GM12878 (cell line): ENCODE results near the gene GPR176. TPM values are rescaled to one million over a fixed set of nuclear protein-coding genes. Genes with fewer than 3 reads are reported as not detected.

Source experiments
- ATAC-seq: fragments of 200-7000 bp; cut with Tn5 transposase; 3 replicates; pipeline ENCODE4 v1.9.1; 2020; ENCODE audit warnings: mild to moderate bottlenecking, moderate library complexity
- BruUV-seq: library from RNA; stranded (reverse); fragments of 400-500 nt; replicated peaks from 2 replicates; lab custom pipeline; 2021; lab: Mats Ljungman, UMichigan
- CTCF ChIA-PET: fragments of 300-600 bp; sonication (Branson Sonifier 250); formaldehyde crosslinking; extraction: SDS; loops from one replicate; lab custom pipeline; 2021; ENCODE audit warnings: inconsistent platforms; lab: Yijun Ruan, JAX
- POLR2A ChIA-PET: fragments of 350-600 bp; formaldehyde crosslinking; extraction: SDS; loops from one replicate; lab custom pipeline; 2021; ENCODE audit warnings: inconsistent platforms; lab: Charles Lee
- RAD21 ChIA-PET: fragments of 300-600 bp; sonication (Branson Sonifier 250); formaldehyde crosslinking; loops from one replicate; lab custom pipeline; 2023; ENCODE audit warnings: antibody characterized with exemption; ENCODE audit not compliant: unreplicated experiment; lab: Charles Lee
- SMC1A ChIA-PET: fragments of 300-600 bp; sonication (Branson Sonifier 250); formaldehyde crosslinking; loops from one replicate; lab custom pipeline; 2023; ENCODE audit not compliant: unreplicated experiment, uncharacterized antibody; lab: Charles Lee
- DNase-seq: peaks from one replicate; pipeline ENCODE4 v3.0.0-alpha.2; 2011; ENCODE audit warnings: low read depth, low spot score
- FAIRE-seq: peaks from 3 replicates; lab custom pipeline; 2011; peaks lifted over from hg19 to GRCh38; lab: Jason Lieb, UNC
- H2AFZ ChIP-seq: 2 replicates; pipeline ENCODE4 v1.6.0; 2011; ENCODE audit warnings: low read depth, low read length, control low read depth; ENCODE audit not compliant: control insufficient read depth
- H3K27ac ChIP-seq: 2 replicates; pipeline ENCODE4 v1.5.1; 2011; ENCODE audit warnings: control low read depth; ENCODE audit not compliant: control insufficient read depth, insufficient read depth
- H3K27me3 ChIP-seq, 2 experiments: replicated peaks in 1 of 2; 2 replicates each; pipeline versions ENCODE4 v1.6.0 to v1.6.1; 2011; ENCODE audit warnings: low read length in 1 of 2; ENCODE audit not compliant: control insufficient read depth in 2 of 2, insufficient read depth in 2 of 2
- H3K36me3 ChIP-seq, 2 experiments: 2 replicates each; pipeline ENCODE4 v1.5.1; 2011; ENCODE audit warnings: low read length in 1 of 2; ENCODE audit not compliant: control insufficient read depth in 2 of 2, insufficient read depth in 2 of 2
- H3K4me1 ChIP-seq: 2 replicates; pipeline ENCODE4 v1.6.1; 2011; ENCODE audit warnings: mild to moderate bottlenecking, low read length, moderate library complexity, mixed read lengths; ENCODE audit not compliant: control insufficient read depth, insufficient read depth
- H3K4me2 ChIP-seq: 2 replicates; pipeline ENCODE4 v1.6.0; 2011; ENCODE audit warnings: control low read depth; ENCODE audit not compliant: control insufficient read depth, insufficient read depth
- H3K4me3 ChIP-seq: fragments of 200-600 bp; sonication (generic); 2 replicates; pipeline ENCODE4 v1.5.1; 2016
- H3K79me2 ChIP-seq: 2 replicates; pipeline ENCODE4 v1.6.0; 2011; ENCODE audit warnings: low read length; ENCODE audit not compliant: control insufficient read depth, insufficient read depth
- H3K9ac ChIP-seq: 2 replicates; pipeline ENCODE4 v1.8.0; 2011; ENCODE audit warnings: low read length, control low read depth, mixed read lengths; ENCODE audit not compliant: control insufficient read depth, insufficient read depth
- H3K9me3 ChIP-seq: replicated peaks from 3 replicates; pipeline ENCODE4 v1.5.1; 2011; ENCODE audit warnings: mild to moderate bottlenecking, low read length; ENCODE audit not compliant: control insufficient read depth, insufficient read depth
- H4K20me1 ChIP-seq: 2 replicates; pipeline ENCODE4 v1.6.0; 2011; ENCODE audit not compliant: control insufficient read depth, insufficient read depth
- ASH2L ChIP-seq: fragments of 300-600, 200-600 bp; sonication (generic); IDR thresholded peaks from 2 replicates; pipeline ENCODE4 v1.6.1; 2017; ENCODE audit warnings: low read depth, mild to moderate bottlenecking, borderline replicate concordance
- EED ChIP-seq: sonication (generic); IDR thresholded peaks from 2 replicates; pipeline ENCODE4 v1.6.1; 2016; ENCODE audit warnings: antibody characterized with exemption, low read depth
- FOS ChIP-seq: IDR thresholded peaks from 3 replicates; pipeline ENCODE4 v1.6.1; 2011; ENCODE audit warnings: borderline replicate concordance; ENCODE audit not compliant: insufficient read length; ENCODE audit errors: extremely low read depth
- RAD21 ChIP-seq: IDR thresholded peaks from 2 replicates; pipeline ENCODE4 v1.6.1; 2011; ENCODE audit warnings: mild to moderate bottlenecking, low read depth, low read length, moderate library complexity; ENCODE audit not compliant: insufficient read depth
- WGBS: methylation state at CpG from one replicate; pipeline ENCODE4 v1.1.6; 2016; ENCODE audit warnings: low lambda C conversion rate; ENCODE audit not compliant: insufficient replicate concordance, insufficient coverage; ENCODE audit errors: missing lambda C conversion rate; 5-methylcytosine and 5-hydroxymethylcytosine counted together
- in situ Hi-C: fragments of 300-500 bp; cut with MboI; formaldehyde crosslinking; loops from 9 replicates; pipeline ENCODE4 v1.14.3; 2018; ENCODE audit warnings: mixed read lengths
- intact Hi-C: fragments of 100-400 bp; cut with micrococcal nuclease; formaldehyde crosslinking; loops from one replicate; pipeline ENCODE4 v1.14.2; 2022; ENCODE audit not compliant: unreplicated experiment
- polyA plus RNA-seq, 11 experiments: library from polyadenylated mRNA; depleted of rRNA in 4 of 11; unstranded in 6 of 11; stranded (reverse) in 5 of 11; fragments of >200 nt; fragmentation: Nextera tagmentation in 4 of 11; fragmentation: Illumina TruSeq in 1 of 11; extraction: Ambion mirVana in 4 of 11; extraction: Trizol in 1 of 11; gene quantifications; 1 replicate in 1 of 11; 2 replicates in 10 of 11; pipeline versions ENCODE4 v1.2.1 to v1.2.3, GENCODE V29; 2011 to 2016; ENCODE audit warnings: inconsistent platforms in 2 of 11, missing spikeins in 2 of 11, low read depth in 1 of 11
- total RNA-seq, 4 experiments: library from RNA; depleted of rRNA in 3 of 4; stranded (reverse); fragments of >200 nt in 3 of 4; fragmentation: Illumina TruSeq in 1 of 4; extraction: Trizol in 1 of 4; gene quantifications; 2 replicates each; pipeline versions ENCODE4 v1.2.1 to v1.2.3, GENCODE V29; 2013 to 2021
- TF ChIP-seq, protein P1 (sequence below): fragments of 450-650 bp; formaldehyde crosslinking; IDR thresholded peaks from 2 replicates; pipeline ENCODE4 v1.5.0; 2022; ENCODE audit warnings: mild to moderate bottlenecking, missing genetic modification characterization

Gene GPR176
- total and polyA plus RNA-seq, 10 of the 15 experiments (the other 5 are each of a cell fraction or from before 2014, with no cell fraction given): 0.02 to 0.33 (median 0.16) TPM; not detected in 4

DNA sequence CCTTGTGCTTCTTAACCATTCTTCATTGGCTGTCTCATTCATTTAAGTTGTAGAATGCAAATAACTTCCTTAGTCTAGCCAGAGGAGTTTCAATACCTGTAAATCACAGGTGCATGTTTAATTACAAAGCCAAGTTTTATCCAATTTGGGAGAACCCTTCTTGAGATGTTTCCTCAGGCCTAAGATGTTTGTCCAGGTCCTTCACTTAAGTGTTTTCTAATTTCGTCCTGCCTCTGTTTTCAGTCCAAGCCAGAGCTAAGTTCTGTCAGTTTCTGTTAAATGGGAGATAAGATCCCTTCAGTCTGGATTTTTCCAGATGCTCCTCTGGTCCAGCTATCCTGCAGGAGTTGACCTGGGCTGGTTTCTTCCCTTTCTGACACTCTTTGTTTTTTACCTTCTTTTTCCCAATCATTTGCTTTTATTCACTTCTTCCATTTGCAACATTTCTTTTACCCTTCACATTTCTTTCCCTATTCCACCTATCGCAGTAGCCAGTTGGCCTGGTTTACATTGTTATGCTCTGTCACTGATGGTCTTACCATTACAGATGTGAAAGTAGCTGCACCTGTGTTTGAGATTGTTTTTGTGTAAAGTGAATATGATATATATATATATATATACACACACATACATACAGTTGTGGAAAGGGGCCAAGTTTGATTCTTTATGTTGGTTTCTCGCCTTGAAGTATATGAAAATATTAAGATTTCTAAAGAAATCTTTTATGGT, 48.4 kb upstream of the GPR176 start (continued):
- TF ChIP-seq, protein P1, sequence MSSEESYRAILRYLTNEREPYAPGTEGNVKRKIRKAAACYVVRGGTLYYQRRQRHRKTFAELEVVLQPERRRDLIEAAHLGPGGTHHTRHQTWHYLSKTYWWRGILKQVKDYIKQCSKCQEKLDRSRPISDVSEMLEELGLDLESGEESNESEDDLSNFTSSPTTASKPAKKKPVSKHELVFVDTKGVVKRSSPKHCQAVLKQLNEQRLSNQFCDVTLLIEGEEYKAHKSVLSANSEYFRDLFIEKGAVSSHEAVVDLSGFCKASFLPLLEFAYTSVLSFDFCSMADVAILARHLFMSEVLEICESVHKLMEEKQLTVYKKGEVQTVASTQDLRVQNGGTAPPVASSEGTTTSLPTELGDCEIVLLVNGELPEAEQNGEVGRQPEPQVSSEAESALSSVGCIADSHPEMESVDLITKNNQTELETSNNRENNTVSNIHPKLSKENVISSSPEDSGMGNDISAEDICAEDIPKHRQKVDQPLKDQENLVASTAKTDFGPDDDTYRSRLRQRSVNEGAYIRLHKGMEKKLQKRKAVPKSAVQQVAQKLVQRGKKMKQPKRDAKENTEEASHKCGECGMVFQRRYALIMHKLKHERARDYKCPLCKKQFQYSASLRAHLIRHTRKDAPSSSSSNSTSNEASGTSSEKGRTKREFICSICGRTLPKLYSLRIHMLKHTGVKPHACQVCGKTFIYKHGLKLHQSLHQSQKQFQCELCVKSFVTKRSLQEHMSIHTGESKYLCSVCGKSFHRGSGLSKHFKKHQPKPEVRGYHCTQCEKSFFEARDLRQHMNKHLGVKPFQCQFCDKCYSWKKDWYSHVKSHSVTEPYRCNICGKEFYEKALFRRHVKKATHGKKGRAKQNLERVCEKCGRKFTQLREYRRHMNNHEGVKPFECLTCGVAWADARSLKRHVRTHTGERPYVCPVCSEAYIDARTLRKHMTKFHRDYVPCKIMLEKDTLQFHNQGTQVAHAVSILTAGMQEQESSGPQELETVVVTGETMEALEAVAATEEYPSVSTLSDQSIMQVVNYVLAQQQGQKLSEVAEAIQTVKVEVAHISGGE (CRISPR knock-in tag): no peak
- TF ChIP-seq FOS: no peak

- FAIRE-seq (no peak), ATAC-seq (no peak), DNase-seq (no peak)
- no peak overlapping the region for H3K9ac ChIP-seq
- WGBS: 70% methylated on average over 2 of the region's 2 CpGs
- in situ Hi-C loops (no loop called here), intact Hi-C loops (no loop called here)
- TF ChIP-seq EED (no peak), ASH2L (no peak), RAD21 (no peak)
- BruUV-seq: no TSS peak
- no peak overlapping the region for H3K4me3 ChIP-seq
- ChIA-PET POLR2A (no interaction called here), SMC1A (interaction anchor here (0.7 kb wide), 1 partner anchor 1017 kb away, joined by 3 read pairs; no protein-coding TSS in a partner anchor), RAD21 (no interaction called here), CTCF (interaction anchor here (1.5 kb wide), 1 partner anchor 140 kb away, joined by 3 read pairs; no protein-coding TSS in a partner anchor)
- no peaks in the 10 kb centered on the region for H3K27me3 ChIP-seq
- no peak overlapping the region for H2AFZ ChIP-seq
- H3K9me3 ChIP-seq: no peaks in the 10 kb centered on the region
- no peaks in the 10 kb centered on the region for H4K20me1 ChIP-seq
- no peaks in the 10 kb centered on the region for H3K4me1 ChIP-seq
- H3K36me3 ChIP-seq: peaks cover 4 to 17% of the 10 kb centered on the region in 2 experiments; a peak in 3 of 4 replicates
- H3K4me2 ChIP-seq: no peak overlapping the region
- no peaks in the 10 kb centered on the region for H3K79me2 ChIP-seq
- H3K27ac ChIP-seq: no peak overlapping the region
Observed at GRCh38 chr15:39966521-39966920, 46.5 kb upstream of the GPR176 start.
